Testis (tissue), 2 donors: ENCODE data around the gene EFR3B.

ENCODE experiments used
- CTCF ChIP-seq, 3 experiments: fragments of 450-650 bp in 2 of 3; fragments of 200-600 bp in 1 of 3; sonication (generic) in 1 of 3; IDR thresholded peaks; one replicate each; pipeline ENCODE4 v1.5.1; 2016 to 2019; ENCODE audit warnings: antibody characterized with exemption in 3 of 3, mild to moderate bottlenecking in 2 of 3, moderate library complexity in 1 of 3
- POLR2A ChIP-seq: fragments of 450-650 bp; IDR thresholded peaks from one replicate; pipeline ENCODE4 v1.6.1; 2017; ENCODE audit warnings: antibody characterized with exemption, mild to moderate bottlenecking, moderate library complexity

- TF ChIP-seq POLR2A (no peak), CTCF (IDR thresholded peaks at IDR 0.05) (no peak)
These were observed 165.2 kb downstream of the EFR3B start for GRCh38 chr2:25207078-25207545.
